HepG2 (cell line): Measurements from ENCODE around the gene CD4. TPM values are rescaled to one million over a fixed set of nuclear protein-coding genes. Genes with fewer than 3 reads are reported as not detected.

Experiments
- ATAC-seq: fragments of 200-7000 bp; cut with Tn5 transposase; 3 replicates; pipeline ENCODE4 v1.9.1; 2020; ENCODE audit warnings: mild to moderate bottlenecking, moderate library complexity
- BruUV-seq: library from RNA; stranded (reverse); fragments of 400-500 nt; replicated peaks from 2 replicates; lab custom pipeline; 2021; lab: Mats Ljungman, UMichigan
- CTCF ChIA-PET: fragments of 300-600 bp; formaldehyde crosslinking; extraction: SDS; loops from one replicate; lab custom pipeline; 2021; ENCODE audit warnings: low total read pairs, inconsistent platforms, low intra/inter-chr PET ratio; lab: Yijun Ruan, JAX
- POLR2A ChIA-PET: fragments of 350-600 bp; sonication (Branson Sonifier 250); formaldehyde crosslinking; loops from one replicate; lab custom pipeline; 2020; ENCODE audit warnings: antibody characterized with exemption, inconsistent platforms; lab: Yijun Ruan, JAX
- DNase-seq: peaks from one replicate; pipeline ENCODE4 v3.0.0-alpha.2; 2015; ENCODE audit warnings: low spot score
- FAIRE-seq: peaks from 3 replicates; lab custom pipeline; 2011; peaks lifted over from hg19 to GRCh38; lab: Jason Lieb, UNC
- H2AFZ ChIP-seq: one replicate; pipeline ENCODE4 v1.6.1; 2011; ENCODE audit warnings: low read length, inconsistent platforms
- H3K27ac ChIP-seq: fragments of 300-600 bp; 3 replicates; pipeline ENCODE4 v1.8.0; 2011; ENCODE audit warnings: mixed run types, mild to moderate bottlenecking, mixed read lengths, low read length, inconsistent platforms; ENCODE audit not compliant: insufficient read depth; ENCODE audit errors: extremely low read length
- H3K27me3 ChIP-seq, 2 experiments: fragments of 200-600 bp in 1 of 2; 2 replicates in 1 of 2; 3 replicates in 1 of 2; pipeline versions ENCODE4 v1.6.0 to v1.8.0; 2011; ENCODE audit warnings: low read length in 2 of 2, mild to moderate bottlenecking in 2 of 2, moderate library complexity in 2 of 2, inconsistent platforms in 1 of 2; ENCODE audit not compliant: insufficient read depth in 2 of 2, control insufficient read depth in 1 of 2
- H3K36me3 ChIP-seq, 2 experiments: fragments of 200-600 bp in 1 of 2; replicated peaks in 1 of 2; 2 replicates in 1 of 2; 3 replicates in 1 of 2; pipeline versions ENCODE4 v1.5.1 to v1.8.0; 2011; ENCODE audit warnings: low read length in 2 of 2, inconsistent platforms in 1 of 2; ENCODE audit not compliant: insufficient read depth in 2 of 2, control insufficient read depth in 1 of 2
- H3K4me1 ChIP-seq: 2 replicates; pipeline ENCODE4 v1.5.1; 2012; ENCODE audit warnings: low read length, inconsistent platforms; ENCODE audit not compliant: insufficient read depth
- H3K4me2 ChIP-seq: 2 replicates; pipeline ENCODE4 v1.6.0; 2011; ENCODE audit warnings: low read depth, low read length, inconsistent platforms
- H3K4me3 ChIP-seq, 3 experiments: fragments of 200-600 bp in 1 of 3; sonication (generic), shearing (Covaris generic) in 1 of 3; replicated peaks in 1 of 3; 2 replicates each; pipeline ENCODE4 v1.5.1; 2011 to 2016; ENCODE audit warnings: low read length in 3 of 3, inconsistent platforms in 2 of 3, low read depth in 2 of 3, mild to moderate bottlenecking in 2 of 3, control low read depth in 1 of 3, mixed read lengths in 1 of 3; ENCODE audit not compliant: insufficient read depth in 1 of 3
- H3K79me2 ChIP-seq: one replicate; pipeline ENCODE4 v1.6.1; 2011; ENCODE audit warnings: low read length, inconsistent platforms; ENCODE audit not compliant: insufficient read depth
- H3K9ac ChIP-seq: 2 replicates; pipeline ENCODE4 v1.6.0; 2011; ENCODE audit warnings: mild to moderate bottlenecking, low read depth, low read length, inconsistent platforms; ENCODE audit not compliant: insufficient read depth
- H3K9me3 ChIP-seq: 2 replicates; pipeline ENCODE4 v1.5.1; 2012; ENCODE audit warnings: mild to moderate bottlenecking, low read length
- H4K20me1 ChIP-seq: 2 replicates; pipeline ENCODE4 v1.6.0; 2011; ENCODE audit warnings: inconsistent platforms, mild to moderate bottlenecking, low read length, moderate library complexity; ENCODE audit not compliant: insufficient read depth
- ATRX ChIP-seq: sonication (generic); formaldehyde crosslinking; IDR thresholded peaks from 2 replicates; pipeline ENCODE4 v1.4.0; 2020; ENCODE audit warnings: missing genetic modification reagents, borderline replicate concordance
- CCDC6 ChIP-seq: sonication (generic); formaldehyde crosslinking; IDR thresholded peaks from 2 replicates; pipeline ENCODE4 v1.8.1; 2022; ENCODE audit warnings: mild to moderate bottlenecking, missing genetic modification reagents, moderate library complexity
- HNRNPLL ChIP-seq: fragments of 200-400 bp; formaldehyde crosslinking; IDR thresholded peaks from 2 replicates; pipeline ENCODE4 v1.6.1; 2017; ENCODE audit warnings: mild to moderate bottlenecking, low read depth, low read length; ENCODE audit not compliant: poor library complexity, severe bottlenecking
- HOXA3 ChIP-seq: sonication (generic); formaldehyde crosslinking; IDR thresholded peaks from 2 replicates; pipeline ENCODE4 v1.5.0; 2020; ENCODE audit warnings: missing genetic modification reagents
- IKZF1 ChIP-seq: fragments of 450-650 bp; IDR thresholded peaks from 2 replicates; pipeline ENCODE4 v1.7.1; 2016
- KAT8 ChIP-seq: IDR thresholded peaks from 2 replicates; pipeline ENCODE4 v1.6.1; 2016; ENCODE audit warnings: missing genetic modification reagents, missing compliant biosample characterization
- MLLT10 ChIP-seq: sonication (generic); formaldehyde crosslinking; IDR thresholded peaks from 2 replicates; pipeline ENCODE4 v1.4.0; 2020; ENCODE audit warnings: missing genetic modification reagents
- NFE2 ChIP-seq: sonication (generic); formaldehyde crosslinking; IDR thresholded peaks from 2 replicates; pipeline ENCODE4 v1.4.0; 2020; ENCODE audit warnings: missing genetic modification reagents
- PAF1 ChIP-seq: IDR thresholded peaks from 2 replicates; pipeline ENCODE4 v1.6.1; 2016; ENCODE audit warnings: missing genetic modification reagents, missing compliant biosample characterization
- RFX5 ChIP-seq: IDR thresholded peaks from 2 replicates; pipeline ENCODE4 v1.6.1; 2011; ENCODE audit warnings: low read depth, low read length, improper control_type of control experiment
- RNF2 ChIP-seq: fragments of 450-650 bp; conservative IDR thresholded peaks from 2 replicates; pipeline ENCODE4 v1.6.1; 2016; ENCODE audit warnings: low read depth
- TAF15 ChIP-seq: fragments of 200-400 bp; formaldehyde crosslinking; IDR thresholded peaks from one replicate; pipeline ENCODE4 v1.6.1; 2018; ENCODE audit warnings: mild to moderate bottlenecking, low read depth, low read length; ENCODE audit not compliant: poor library complexity, severe bottlenecking
- TFDP1 ChIP-seq: IDR thresholded peaks from 2 replicates; pipeline ENCODE4 v1.6.1; 2016; ENCODE audit warnings: missing compliant biosample characterization, missing genetic modification reagents, borderline replicate concordance
- ZNF230 ChIP-seq: sonication (generic); formaldehyde crosslinking; IDR thresholded peaks from 2 replicates; pipeline ENCODE4 v1.4.0; 2020; ENCODE audit warnings: mild to moderate bottlenecking, missing genetic modification reagents
- ZNF33B ChIP-seq: sonication (generic); formaldehyde crosslinking; IDR thresholded peaks from 2 replicates; pipeline ENCODE4 v1.5.1; 2020; ENCODE audit warnings: mild to moderate bottlenecking, missing genetic modification reagents
- WGBS: methylation state at CpG from one replicate; pipeline ENCODE4 v1.1.6; 2017; ENCODE audit warnings: low lambda C conversion rate; 5-methylcytosine and 5-hydroxymethylcytosine counted together
- in situ Hi-C: cut with HindIII; loops from 2 replicates; pipeline ENCODE4 v1.10.0; 2017; ENCODE audit warnings: low pct_unique_long_range_greater_than_20kb; ENCODE audit not compliant: extremely low pct_ligation_motif_present
- intact Hi-C: fragments of 100-400 bp; cut with micrococcal nuclease; formaldehyde crosslinking; loops from one replicate; pipeline ENCODE4 v1.10.0; 2022; ENCODE audit not compliant: unreplicated experiment
- polyA plus RNA-seq, 8 experiments: library from polyadenylated mRNA; depleted of rRNA in 3 of 8; stranded (reverse) in 7 of 8; unstranded in 1 of 8; fragments of >200 nt; fragmentation: Illumina TruSeq in 4 of 8; extraction: Trizol in 4 of 8; gene quantifications; 2 replicates each; pipeline versions ENCODE4 v1.2.1 to v1.2.3, GENCODE V29; 2011 to 2016; ENCODE audit warnings: low read depth in 4 of 8, missing spikeins in 1 of 8, mixed read lengths in 1 of 8; ENCODE audit not compliant: insufficient read depth in 1 of 8
- total RNA-seq, 5 experiments: library from RNA; depleted of rRNA; stranded (reverse); fragments of >200 nt; fragmentation: Illumina TruSeq; extraction: Trizol; gene quantifications; 2 replicates each; pipeline ENCODE4 v1.2.3, GENCODE V29; 2016; ENCODE audit warnings: low read depth in 1 of 5
- TF ChIP-seq, protein P1 (sequence below): sonication (generic); formaldehyde crosslinking; IDR thresholded peaks from 2 replicates; pipeline ENCODE4 v1.9.0; 2022; ENCODE audit warnings: missing genetic modification reagents, mild to moderate bottlenecking, borderline replicate concordance
- TF ChIP-seq, protein P2 (sequence below): sonication (generic); formaldehyde crosslinking; IDR thresholded peaks from 2 replicates; pipeline ENCODE4; 2020; ENCODE audit warnings: missing genetic modification reagents, mild to moderate bottlenecking, borderline replicate concordance

Gene CD4
- total and polyA plus RNA-seq, 2 of the 13 experiments (the other 11 are each of a cell fraction or from before 2014, with no cell fraction given) = 0.07 to 0.95 TPM

GRCh38 chr12:6830286-6830890 lies 41.1 kb downstream of the CD4 start:
- ChIA-PET CTCF (no interaction called here), POLR2A (interaction anchor here (1.0 to 4.7 kb wide), 5 partner anchors 9 to 217 kb away, joined by 3 to 20 read pairs (median 15); partner anchors contain the start of genes CDCA3, COPS7A, GPR162 and MLF2)
- no peak for FAIRE-seq
- TF ChIP-seq ZNF33B (no peak), TFDP1 (no peak), KAT8 (no peak), HNRNPLL (no peak), NFE2 (CRISPR knock-in tag) (no peak), ATRX (CRISPR knock-in tag) (no peak), HOXA3 (CRISPR knock-in tag) (no peak), RNF2 (no peak), IKZF1 (no peak), TAF15 (no peak), RFX5 (no peak), PAF1 (no peak), MLLT10 (CRISPR knock-in tag) (no peak), CCDC6 (CRISPR knock-in tag) (no peak), ZNF230 (CRISPR knock-in tag) (no peak)
- TF ChIP-seq, protein P1, sequence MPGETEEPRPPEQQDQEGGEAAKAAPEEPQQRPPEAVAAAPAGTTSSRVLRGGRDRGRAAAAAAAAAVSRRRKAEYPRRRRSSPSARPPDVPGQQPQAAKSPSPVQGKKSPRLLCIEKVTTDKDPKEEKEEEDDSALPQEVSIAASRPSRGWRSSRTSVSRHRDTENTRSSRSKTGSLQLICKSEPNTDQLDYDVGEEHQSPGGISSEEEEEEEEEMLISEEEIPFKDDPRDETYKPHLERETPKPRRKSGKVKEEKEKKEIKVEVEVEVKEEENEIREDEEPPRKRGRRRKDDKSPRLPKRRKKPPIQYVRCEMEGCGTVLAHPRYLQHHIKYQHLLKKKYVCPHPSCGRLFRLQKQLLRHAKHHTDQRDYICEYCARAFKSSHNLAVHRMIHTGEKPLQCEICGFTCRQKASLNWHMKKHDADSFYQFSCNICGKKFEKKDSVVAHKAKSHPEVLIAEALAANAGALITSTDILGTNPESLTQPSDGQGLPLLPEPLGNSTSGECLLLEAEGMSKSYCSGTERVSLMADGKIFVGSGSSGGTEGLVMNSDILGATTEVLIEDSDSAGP (CRISPR knock-in tag) = no peak
- TF ChIP-seq, protein P2, sequence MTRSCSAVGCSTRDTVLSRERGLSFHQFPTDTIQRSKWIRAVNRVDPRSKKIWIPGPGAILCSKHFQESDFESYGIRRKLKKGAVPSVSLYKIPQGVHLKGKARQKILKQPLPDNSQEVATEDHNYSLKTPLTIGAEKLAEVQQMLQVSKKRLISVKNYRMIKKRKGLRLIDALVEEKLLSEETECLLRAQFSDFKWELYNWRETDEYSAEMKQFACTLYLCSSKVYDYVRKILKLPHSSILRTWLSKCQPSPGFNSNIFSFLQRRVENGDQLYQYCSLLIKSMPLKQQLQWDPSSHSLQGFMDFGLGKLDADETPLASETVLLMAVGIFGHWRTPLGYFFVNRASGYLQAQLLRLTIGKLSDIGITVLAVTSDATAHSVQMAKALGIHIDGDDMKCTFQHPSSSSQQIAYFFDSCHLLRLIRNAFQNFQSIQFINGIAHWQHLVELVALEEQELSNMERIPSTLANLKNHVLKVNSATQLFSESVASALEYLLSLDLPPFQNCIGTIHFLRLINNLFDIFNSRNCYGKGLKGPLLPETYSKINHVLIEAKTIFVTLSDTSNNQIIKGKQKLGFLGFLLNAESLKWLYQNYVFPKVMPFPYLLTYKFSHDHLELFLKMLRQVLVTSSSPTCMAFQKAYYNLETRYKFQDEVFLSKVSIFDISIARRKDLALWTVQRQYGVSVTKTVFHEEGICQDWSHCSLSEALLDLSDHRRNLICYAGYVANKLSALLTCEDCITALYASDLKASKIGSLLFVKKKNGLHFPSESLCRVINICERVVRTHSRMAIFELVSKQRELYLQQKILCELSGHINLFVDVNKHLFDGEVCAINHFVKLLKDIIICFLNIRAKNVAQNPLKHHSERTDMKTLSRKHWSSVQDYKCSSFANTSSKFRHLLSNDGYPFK (CRISPR knock-in tag) = no peak
- WGBS = 98% methylated on average over 8 of the region's 11 CpGs
- Histone ChIP-seq H3K27ac (no peak overlapping the region), H3K9me3 (no peaks in the 10 kb centered on the region), H3K4me2 (peak overlapping the region; percentile 85), H4K20me1 (no peaks in the 10 kb centered on the region), H3K4me1 (peaks cover 24% of the 10 kb centered on the region), H2AFZ (no peak overlapping the region), H3K4me3 (peak overlapping the region in 1 of 3 experiments; percentile 100; a peak in 1 of 6 replicates), H3K27me3 (no peaks in the 10 kb centered on the region), H3K36me3 (peaks cover 14 to 25% of the 10 kb centered on the region in 2 experiments; a peak in 4 of 5 replicates), H3K9ac (peak overlapping the region; percentile 97), H3K79me2 (peaks cover 16% of the 10 kb centered on the region)
- intact Hi-C loops (no loop called here), in situ Hi-C loops (no loop called here)
- DNase-seq = no peak
- BruUV-seq = no TSS peak
- ATAC-seq = no peak
